ENCODE data around the gene PLAU.
"Not testable (repeated sequence)": the region's sequence is repeated elsewhere in the genome, so short reads cannot be mapped to it uniquely, and the experiment has no call there.

Gene PLAU

DNA sequence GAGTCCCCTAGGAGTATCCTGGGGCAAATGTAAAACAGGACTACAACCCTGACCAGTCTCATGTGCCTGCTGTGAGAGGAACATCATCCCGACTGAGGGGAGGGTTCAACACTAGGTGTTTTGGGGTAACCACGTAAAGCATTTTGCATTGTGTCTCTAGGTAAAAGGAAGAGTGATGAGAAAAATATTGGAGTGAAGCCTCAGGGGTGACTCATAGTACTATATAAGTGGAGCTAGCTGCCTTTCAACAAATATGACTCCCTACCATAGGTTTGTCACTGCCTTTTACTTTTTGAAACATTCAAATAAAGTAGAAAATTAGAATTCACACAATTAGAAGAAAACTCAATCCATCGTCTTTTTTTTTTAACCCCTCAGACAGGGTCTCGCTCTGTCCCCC, 34.0 kb upstream of the PLAU start:
- DNase-seq = no peak

DNA sequence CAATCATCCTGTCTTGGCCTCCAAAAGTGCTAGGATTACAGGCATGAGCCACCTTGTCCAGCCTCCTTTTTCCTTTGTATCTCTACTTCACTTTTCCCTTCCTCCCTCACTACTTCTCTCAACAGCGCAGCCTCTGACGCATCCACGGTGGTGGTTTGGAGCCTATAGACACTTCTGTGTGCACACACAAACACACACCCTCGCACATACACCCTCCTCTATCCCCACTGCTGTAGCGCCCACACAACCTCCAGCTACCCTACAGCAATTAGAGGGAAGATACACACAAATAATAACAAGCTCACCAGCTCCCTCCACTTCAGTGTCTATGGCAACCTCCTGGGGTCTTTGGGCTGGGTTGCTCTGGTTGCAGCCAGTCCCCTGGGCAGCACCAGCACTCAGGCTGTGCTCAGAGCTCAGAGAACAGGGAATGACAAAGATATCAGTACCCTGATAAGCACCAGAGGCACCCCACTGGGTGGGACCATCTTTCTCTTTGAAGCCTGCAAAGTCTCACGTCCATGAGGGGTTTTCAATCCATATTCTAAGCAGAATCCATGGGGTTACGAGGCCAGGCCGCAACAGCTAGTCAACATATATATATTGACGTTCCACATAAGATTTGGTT, 33.3 kb upstream of the PLAU start:
- no peak for DNase-seq

DNA sequence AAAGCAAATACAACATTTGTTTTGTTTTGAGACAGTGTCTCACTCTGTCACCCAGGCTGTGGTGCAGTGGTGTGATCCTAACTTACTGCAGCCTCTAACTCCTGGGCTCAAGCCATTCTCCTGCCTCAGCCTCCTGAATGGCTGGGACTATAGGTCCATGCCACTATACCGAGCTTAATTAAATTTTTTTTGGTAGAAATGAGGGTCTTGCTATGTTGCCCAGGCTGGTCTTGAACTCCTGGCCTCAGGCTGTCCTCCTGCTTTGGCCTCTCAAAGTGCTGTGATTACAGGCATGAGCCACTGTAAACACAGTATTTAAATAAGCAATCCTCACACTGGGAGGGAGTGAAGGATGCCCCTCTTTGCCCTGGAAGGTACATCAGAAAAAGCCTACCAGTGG, 32.6 kb upstream of the PLAU start:
- no peak for DNase-seq

DNA sequence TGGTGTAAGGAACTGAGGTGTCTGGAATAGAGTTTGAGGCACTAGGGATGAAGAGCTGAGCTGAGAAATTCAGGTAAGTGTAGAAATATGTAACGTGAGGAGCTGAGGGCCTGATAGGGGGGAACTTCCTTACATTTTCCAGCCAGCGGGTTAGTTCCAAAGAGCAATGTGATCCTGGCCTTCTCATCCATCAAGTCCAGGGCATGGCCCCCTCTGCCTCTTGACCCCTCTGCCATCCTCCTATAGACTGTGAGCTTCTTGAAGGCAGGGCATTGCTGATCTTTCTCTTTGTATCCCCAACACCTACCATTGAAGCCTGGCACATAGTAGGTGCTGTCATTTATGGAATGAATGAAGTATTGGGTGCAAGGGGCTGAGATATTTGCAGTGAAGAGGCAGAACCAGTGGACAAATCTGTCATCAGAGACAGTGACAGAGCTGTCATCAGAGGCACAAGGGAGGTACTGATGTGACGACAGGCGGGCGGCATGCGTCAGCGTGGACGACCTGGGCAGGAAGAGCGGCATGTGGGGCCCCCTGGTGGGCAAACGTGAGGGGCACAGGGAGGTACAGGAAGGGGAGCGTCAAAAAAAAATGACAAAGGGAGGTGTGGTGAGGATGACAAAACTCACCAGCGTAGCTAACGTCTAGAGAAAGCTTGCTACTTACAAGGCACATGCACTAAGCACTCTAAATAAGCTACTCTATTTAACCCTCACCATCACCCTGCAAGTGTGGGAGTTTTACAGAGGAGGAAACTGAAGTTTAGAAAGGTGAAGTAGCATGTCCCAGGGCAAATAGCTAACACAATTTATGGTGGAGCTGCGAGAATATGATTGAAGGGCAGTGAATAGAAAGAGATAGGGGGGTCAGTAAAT, 31.4 kb upstream of the PLAU start:
- DNase-seq = peak; percentile 94

DNA sequence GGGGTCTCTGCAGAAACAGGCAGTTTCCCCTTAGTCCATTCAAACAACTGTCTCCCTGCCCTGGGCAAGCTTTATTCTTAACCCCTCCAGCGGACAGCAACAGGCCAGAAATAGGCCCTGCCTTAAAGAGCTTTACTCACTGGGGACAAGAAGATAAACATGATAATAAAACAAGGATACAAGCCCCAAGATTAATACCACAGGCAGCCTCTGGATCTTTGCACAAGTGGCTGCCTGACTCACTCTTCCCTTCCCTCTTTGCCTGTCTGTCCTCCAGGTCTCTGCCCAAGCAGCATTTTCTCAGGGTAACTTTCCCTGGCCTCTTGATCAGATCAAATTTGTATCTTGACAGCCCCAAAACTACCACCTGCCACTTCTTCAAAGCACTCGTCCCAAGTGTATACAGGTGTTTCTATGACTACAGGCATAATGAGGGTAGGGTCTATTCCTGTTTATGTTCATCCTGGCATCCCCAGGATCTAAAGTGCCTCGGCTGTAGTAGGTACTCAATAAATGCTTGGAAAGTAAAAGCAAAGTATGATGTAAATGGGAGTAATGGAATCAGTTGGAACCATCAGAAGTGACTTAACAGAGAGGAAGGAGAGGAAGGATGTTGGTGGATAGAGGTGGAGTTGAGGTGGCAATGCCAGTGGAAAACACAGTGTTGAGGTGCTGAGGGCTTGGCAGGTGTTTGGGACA, 29.6 kb upstream of the PLAU start:
- no peak for DNase-seq

DNA sequence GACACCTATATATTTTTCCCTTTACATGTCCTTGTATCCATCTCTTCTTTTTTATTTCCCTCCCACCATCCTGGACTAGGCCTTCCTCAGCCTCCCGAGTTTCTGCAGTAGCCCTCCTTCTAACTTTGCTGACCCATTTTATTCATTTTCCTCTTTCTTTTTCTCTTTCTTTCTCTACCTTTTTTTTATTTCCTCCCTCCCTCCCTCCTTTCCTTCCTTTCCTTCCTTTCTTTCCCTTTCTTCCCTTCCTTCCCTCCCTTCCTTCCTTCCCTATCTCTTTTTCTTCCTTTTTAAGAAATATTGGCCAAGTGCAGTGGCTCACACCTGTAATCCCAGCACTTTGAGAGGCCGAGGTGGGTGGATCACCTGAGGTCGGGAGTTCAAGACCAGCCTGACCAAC, 26.9 kb upstream of the PLAU start:
- DNase-seq = no peak

DNA sequence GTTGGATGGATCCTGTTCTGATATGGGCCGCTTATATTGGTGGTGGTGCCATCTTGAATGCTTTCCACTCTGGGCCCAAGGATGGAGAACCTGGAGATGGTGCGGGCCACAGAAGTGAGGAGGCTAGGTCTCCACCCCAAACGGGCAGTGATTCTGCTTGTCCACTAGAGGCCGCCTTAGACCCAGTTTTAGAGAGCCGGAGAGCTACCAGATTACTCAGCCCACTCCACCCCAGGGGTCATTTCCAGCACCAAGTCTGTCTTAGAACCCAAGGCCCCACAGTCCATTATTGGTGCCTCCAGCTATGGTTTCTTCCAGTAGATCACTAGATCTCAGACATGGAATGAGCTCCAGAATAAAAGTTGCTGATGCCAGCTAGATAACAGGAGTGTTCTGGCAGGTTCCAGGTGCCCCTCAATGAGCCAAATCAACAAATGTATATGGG, 24.8 kb upstream of the PLAU start:
- DNase-seq = peak; percentile 63

DNA sequence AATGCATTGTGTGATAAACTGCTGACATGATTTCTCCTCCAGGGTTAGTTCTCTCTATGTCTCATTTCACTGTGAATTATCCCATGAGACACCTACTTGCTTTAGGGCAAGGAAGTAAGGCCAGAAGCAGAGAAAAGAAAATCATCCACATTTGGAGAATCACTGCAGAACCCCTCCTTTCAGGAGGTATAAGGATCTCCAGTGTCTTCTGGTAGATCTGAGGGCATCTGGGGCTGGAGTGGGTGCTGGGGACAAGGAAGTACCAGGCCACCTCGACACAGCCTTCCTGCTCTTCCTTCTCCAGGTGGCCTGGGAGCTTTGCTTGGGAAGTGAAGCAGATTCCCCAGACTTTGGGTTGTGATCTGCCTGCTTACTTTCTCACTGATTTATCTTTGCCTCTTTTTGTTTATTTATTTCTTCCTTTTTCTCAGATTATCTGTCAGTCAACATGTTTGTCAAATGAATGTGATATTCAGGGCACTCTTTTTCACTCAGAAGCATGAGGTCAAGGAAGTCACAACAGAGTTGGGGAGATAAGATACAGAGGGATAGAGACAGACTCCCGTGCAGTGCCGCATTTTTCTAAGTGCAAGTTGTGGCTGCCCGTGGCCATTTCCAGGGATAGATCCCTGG, 24.2 kb upstream of the PLAU start:
- DNase-seq = no peak

DNA sequence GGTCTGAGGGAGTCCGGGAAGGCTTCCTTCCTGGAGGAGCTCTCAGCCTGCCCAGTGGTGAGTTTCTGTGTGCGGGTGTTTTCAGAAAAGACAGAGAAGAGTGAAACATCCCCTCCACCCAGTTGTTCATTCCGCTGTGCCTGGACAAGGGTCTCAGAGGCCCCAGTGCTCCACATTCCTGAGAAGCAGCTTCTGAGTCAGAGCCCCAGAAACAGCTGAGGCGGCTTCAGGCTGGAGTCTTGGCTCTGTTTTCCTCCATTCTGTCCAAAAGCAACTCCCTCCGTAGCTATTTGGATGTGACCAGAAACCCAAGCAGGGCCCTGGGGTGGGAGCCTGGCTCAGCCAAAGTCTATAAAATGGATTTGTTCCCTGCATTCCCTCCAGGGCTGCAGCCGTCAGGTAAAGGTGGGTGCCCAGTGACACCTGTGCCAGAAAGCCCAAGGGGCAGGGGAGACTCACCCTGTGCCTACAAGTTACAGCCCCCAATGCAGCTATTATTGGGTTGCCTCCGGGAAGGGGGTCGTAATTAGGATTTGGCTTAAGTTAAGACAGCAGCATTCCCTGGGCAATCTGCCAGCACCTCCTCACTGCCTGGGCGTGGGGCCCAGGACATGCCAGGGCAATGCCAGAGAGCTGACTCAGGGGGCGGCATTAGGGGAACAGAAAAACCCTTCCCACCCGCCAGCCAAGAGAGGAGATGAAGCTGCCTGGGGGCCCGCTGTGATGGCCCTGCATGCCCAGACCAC, 23.5 kb upstream of the PLAU start:
- no peak for DNase-seq

DNA sequence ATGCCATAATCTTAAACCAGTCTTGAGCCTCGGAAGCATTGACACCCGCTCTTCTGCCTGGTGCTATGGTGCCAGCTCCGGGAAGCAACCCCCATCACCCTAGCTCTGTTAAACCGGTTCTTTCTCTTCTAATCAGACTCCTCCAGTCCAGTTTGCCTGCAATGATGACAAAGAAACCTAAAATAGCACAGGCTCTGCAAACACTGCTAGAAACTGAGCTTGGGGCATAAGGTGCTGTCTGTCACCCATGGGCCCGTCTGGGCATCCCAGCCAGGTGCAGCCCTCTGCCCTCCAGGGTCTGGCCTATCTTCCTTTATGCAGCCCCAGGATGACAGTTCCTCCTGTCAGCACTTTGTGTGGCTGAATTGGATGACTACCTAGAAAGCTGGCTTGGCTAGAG, 22.4 kb upstream of the PLAU start:
- no peak for DNase-seq

DNA sequence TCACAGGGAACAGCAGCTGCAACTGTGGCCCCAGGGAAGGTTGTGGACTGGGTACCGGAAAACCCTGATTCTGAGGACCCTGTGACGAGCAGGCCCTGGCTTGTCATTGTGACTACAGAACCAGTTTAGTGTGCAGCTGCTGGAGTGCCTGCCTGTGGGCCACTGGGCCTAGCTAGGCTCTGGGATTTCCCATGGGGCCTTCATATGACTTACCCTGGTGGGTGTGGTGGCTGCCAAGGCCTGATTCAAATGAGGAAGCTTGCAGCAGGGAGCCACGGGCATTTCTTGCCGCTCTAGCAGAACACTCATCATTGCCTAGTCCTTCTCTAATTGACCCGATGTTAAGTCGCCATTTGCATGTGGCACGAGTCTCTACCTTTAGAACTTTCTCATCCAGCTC, 21.9 kb upstream of the PLAU start:
- DNase-seq = no peak

DNA sequence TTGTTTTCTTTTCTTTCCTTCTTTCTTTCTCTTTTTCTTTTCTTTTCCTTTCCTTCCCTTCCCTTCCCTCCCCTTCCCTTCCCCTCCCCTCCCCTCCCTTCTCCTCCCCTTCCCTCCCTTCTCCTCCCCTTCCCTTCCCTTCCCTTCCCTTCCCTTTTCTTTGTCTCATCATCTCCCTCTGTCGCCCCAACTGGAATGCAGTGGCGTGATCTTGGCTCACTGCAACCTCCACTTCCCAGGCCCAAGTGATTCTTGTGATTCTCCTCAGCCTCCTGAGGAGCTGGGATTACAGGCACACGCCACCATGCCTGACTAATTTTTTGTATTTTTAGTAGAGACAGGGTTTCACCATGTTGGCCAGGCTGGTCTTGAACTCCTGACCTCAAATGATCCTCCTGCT, 21.5 kb upstream of the PLAU start:
- not testable (repeated sequence) for DNase-seq

DNA sequence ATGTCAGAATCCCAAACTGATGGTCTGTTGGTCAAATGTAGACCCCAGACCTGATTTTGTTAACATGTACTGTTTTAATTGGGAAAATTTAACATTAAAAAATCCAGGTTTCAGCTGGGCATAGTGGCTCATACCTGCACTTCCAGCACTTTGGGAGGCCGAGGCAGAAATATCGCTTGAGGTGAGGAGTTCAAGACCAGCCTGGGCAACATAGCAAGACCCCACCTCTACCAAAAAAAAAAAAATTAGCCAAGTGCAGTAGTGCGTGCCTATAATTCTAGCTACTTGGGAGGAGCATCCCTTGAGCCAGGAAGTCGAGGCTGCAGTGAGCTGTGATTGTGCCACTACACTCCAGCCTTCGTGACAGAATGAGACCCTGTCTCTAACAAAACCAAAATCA, 20.7 kb upstream of the PLAU start:
- DNase-seq = no peak

DNA sequence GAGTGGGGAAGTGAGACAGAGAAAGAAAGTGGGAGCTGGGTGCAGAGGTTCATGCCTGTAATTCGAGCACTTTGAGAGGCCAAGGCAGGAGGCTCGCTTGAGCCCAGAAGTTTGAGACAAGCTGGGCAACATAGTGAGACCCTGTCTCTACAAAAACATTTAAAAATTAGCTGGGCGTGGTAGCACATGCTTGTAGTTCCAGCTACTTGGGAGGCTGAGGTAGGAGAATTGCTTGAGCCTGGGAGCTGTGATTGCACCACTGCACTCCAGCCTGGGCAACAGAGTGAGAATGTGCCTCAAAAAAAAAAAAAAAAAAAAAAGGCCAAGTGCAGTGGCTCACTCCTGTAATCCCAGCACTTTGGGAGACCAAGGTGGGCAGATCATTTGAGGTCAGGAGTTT, 20.1 kb upstream of the PLAU start:
- not testable (repeated sequence) for DNase-seq

DNA sequence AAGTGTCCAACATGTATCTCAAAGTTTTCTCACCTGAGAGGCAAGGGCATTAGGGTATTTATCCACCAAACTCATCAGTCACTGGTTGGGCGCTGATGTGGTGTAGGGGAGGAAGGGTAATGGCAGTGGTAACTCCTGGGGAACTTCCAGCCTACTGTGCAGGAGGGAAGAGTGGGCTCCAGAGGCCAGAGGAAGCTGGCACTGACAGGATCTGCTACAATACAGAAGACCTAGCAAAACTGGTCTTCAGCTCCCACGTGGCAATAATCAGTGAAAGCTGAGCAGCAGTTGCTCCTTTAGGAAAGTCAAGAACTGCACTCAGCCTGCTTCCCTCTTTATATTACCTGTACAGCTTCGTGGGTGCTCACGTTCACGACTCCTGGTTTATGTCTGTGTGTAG, 19.4 kb upstream of the PLAU start:
- no peak for DNase-seq

DNA sequence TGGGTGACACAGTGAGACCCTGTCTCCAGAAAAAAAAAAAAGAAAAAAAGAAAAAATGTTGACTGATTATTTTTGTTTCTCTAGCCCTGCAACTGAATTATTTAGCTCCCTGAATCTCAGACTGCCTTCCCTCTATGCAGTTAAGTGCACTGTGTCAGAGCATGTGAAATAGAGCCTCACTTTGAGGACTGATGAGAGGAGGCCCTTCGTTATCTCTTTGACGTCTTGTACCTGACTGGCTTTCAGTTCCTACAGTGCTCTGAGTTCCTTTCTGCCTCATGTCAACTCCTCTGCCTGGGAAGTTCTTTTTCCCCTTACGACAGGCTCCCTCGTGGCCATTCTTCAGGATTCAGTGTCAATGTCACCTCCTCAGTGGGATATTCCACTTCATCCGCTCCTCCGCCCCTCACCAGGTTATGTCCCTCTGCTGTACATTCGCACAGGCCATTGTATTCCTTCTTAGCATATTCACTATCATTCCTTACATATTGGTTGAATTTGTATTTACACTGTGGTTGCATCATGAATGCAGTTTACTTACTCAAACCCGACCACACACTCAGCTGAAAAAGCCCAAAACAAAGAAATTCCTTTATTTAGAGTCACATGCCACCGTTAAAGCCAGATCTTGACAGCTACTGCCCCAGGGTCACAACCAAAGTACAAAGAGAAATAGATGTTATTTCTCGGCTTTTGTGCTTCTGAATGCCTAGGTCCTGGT, 18.5 kb upstream of the PLAU start:
- no peak for DNase-seq

DNA sequence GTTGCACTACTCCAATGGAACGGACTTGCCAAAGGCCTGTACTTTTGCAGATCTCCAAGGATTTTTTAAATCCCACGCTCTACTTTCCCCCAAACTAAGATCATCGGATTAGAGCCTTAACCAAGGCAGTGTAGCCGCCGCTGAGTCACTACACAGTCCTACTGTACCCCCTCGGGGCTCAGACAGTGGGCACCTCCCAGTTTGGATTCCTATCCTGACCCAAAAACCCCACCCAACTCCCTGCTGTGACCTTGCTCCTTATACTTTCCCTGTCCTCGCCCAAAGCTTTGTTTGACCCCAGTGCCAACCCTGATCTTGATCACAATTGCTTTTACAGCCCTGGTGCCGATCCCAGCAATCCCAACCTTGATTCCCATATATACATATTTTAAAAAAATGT, 17.5 kb upstream of the PLAU start:
- no peak for DNase-seq

DNA sequence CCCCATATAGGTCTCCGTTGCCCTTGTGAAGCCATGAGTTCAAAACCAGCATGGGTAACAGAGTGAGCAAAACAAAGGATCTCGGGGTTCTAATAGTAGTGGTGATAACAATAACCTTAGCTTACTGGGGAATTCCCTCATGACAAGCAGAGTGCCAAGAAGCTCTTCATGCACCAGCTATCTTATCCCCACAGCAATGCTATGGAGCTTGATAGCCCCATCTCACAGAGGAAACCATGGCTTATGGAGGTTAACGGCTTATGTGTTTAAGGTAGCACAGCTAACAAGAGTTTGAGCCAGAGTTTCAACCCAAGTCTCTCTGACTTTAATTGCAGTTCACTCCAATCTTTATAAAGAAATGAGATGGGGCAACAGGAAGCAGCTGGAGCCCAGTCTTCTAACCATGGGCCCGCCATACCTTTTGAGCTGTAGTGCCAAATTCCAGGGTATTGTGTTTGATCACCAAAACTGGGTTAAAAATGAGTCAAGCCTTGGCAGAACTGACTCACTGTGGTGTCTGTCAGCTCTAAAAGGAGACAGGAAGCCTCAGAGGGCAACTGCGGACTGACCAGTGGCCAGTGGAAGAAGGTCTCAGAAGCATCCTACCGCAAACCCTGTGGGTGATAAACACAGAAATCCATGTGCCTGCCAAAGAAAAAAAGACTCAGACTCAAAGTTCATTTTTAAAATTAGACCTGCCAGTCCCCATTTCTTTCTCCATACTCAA, 16.5 kb upstream of the PLAU start:
- no peak for DNase-seq

DNA sequence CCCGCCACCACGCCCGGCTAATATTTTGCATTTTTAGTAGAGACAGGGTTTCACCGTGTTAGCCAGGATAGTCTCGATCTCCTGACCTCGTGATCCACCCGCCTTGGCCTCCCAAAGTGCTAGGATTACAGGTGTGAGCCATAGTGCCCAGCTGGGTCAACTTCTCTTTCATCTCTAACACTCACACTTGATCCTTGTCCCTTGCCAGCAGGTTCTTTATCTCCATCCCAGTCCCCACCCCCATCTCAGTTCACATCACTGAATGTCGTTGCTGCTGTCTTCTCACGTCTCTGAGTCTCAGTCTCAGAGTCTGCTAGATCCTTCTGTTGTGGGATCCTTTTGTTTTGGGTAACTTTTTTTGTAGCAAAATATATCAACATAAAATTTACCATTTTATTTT, 15.6 kb upstream of the PLAU start:
- not testable (repeated sequence) for DNase-seq

DNA sequence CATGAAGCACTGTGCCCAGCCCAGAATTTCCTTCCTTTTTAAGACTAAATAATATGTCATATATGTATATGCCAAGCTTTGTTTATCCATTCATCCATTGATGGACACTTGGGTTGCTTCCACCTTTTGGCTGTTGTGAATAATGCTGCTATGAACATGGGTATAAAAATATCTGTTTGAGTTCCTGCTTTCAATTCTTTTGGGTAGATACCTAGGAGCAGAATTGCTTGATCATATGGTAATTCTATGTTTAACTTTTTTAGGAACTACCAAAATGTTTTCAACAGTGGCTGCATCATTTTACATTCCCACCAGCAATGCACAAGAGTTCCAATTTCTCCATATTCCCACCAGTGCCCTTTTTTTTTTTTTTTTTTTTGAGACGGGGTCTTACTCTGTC, 13.2 kb upstream of the PLAU start:
- DNase-seq = no peak

DNA sequence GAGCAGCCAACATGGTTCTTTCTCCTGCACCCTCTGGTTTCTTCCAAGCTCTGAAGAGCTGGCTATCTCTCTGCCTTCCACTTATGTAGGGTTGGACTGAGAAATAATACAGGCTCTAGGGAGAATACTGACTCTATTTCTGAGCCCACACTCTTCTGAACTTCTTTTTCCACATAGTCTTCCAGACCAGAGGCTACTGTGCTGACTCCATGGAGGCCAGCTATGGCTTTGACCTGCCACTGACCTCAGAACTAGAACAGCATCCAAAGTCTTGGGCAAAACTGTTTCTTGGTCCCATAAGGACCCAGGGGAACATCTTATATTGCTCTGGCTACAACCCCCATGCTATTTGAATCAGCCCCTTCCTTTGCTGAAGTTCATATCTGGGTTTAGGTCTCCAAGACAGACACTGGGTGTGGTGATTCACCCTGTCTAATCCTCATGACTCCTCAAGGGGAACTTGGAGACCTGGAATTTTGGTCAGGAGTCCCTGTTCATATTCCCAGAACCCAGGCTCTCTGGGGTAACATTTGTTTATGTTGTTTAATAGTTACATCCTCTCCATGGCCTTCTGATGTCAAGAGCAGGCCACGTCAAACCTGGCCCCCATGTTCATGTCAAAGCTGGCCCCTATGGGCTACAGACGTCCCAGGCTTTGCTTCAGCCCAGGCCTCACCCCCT, 12.1 kb upstream of the PLAU start:
- DNase-seq = no peak
